B cell (primary cell): ENCODE data around the gene DEFB110. TPM values are rescaled to one million over a fixed set of nuclear protein-coding genes. Genes with fewer than 3 reads are reported as not detected.

Experiments used
- ATAC-seq: fragments of 200-7000 bp; cut with Tn5 transposase; one replicate; pipeline ENCODE4 v1.10.0; 2021; ENCODE audit warnings: low read depth, mild to moderate bottlenecking, moderate number of reproducible peaks, moderate library complexity
- CTCF ChIA-PET: fragments of 350-600 bp; sonication (Branson Sonifier 250); formaldehyde crosslinking; loops from one replicate; lab custom pipeline; 2021; ENCODE audit warnings: antibody characterized with exemption, inconsistent platforms; lab: Charles Lee
- POLR2A ChIA-PET: fragments of 350-600 bp; sonication (Branson Sonifier 250); formaldehyde crosslinking; loops from one replicate; lab custom pipeline; 2021; ENCODE audit warnings: antibody characterized with exemption; lab: Charles Lee
- DNase-seq: peaks from one replicate; pipeline ENCODE4 v3.0.0; 2013
- H2AFZ ChIP-seq: 2 replicates; pipeline ENCODE4 v1.6.1; 2012; ENCODE audit warnings: mild to moderate bottlenecking, low read depth, low read length; ENCODE audit not compliant: insufficient read depth, poor library complexity, severe bottlenecking
- H3K27ac ChIP-seq, 2 donors: 1 replicate in 1 of 2; 2 replicates in 1 of 2; pipeline ENCODE4 v1.5.1; 2012 to 2013; ENCODE audit warnings: low read length in 2 of 2, mild to moderate bottlenecking in 2 of 2, moderate library complexity in 1 of 2
- H3K27me3 ChIP-seq, 4 experiments: fragments of 200-600 bp in 1 of 4; sonication (generic) in 1 of 4; replicated peaks in 1 of 4; 1 replicate in 2 of 4; 2 replicates in 2 of 4; pipeline versions ENCODE4 v1.6.1 to v1.7.0; 2013 to 2016; ENCODE audit warnings: low read length in 3 of 4, mild to moderate bottlenecking in 2 of 4, mixed read lengths in 1 of 4, moderate library complexity in 1 of 4; ENCODE audit not compliant: insufficient read depth in 4 of 4, control insufficient read depth in 3 of 4; ENCODE audit errors: control extremely low read depth in 1 of 4
- H3K36me3 ChIP-seq, 2 experiments: replicated peaks in 1 of 2; 1 replicate in 1 of 2; 2 replicates in 1 of 2; pipeline versions ENCODE4 v1.6.1 to v1.7.1; 2013; ENCODE audit warnings: low read length in 1 of 2; ENCODE audit not compliant: insufficient read depth in 2 of 2, control insufficient read depth in 1 of 2; ENCODE audit errors: control extremely low read depth in 1 of 2, extremely low read depth in 1 of 2
- H3K4me1 ChIP-seq, 2 donors: fragments of 200-600 bp in 1 of 2; sonication (generic) in 1 of 2; 1 replicate in 1 of 2; 2 replicates in 1 of 2; pipeline versions ENCODE4 v1.5.1 to v1.6.1; 2013 to 2017; ENCODE audit warnings: low read length in 2 of 2; ENCODE audit not compliant: control insufficient read depth in 2 of 2, insufficient read depth in 2 of 2
- H3K4me2 ChIP-seq: replicated peaks from 2 replicates; pipeline ENCODE3; 2012; ENCODE audit warnings: mild to moderate bottlenecking, low read depth, low read length; ENCODE audit not compliant: poor library complexity, severe bottlenecking
- H3K4me3 ChIP-seq, 5 experiments: fragments of 200-600 bp in 1 of 5; sonication (generic) in 1 of 5; 1 replicate in 3 of 5; 2 replicates in 2 of 5; pipeline versions ENCODE4 v1.5.1 to v1.7.0; 2011 to 2016; ENCODE audit warnings: low read length in 4 of 5, mild to moderate bottlenecking in 4 of 5, low read depth in 2 of 5, control low read depth in 1 of 5, moderate library complexity in 1 of 5; ENCODE audit not compliant: insufficient read depth in 1 of 5; ENCODE audit errors: control extremely low read depth in 1 of 5, extremely low read depth in 1 of 5
- H3K79me2 ChIP-seq: fragments of 200-600 bp; sonication (generic); one replicate; pipeline ENCODE4 v1.6.0; 2016; ENCODE audit warnings: low read length; ENCODE audit not compliant: control insufficient read depth, insufficient read depth
- H3K9ac ChIP-seq: fragments of 200-600 bp; sonication (generic); 2 replicates; pipeline ENCODE4 v1.6.1; 2017; ENCODE audit warnings: mild to moderate bottlenecking, low read length, moderate library complexity
- H3K9me3 ChIP-seq, 3 donors: one replicate each; pipeline versions ENCODE4 v1.6.1 to v1.7.1; 2013; ENCODE audit warnings: low read length in 2 of 3; ENCODE audit not compliant: control insufficient read depth in 2 of 3, insufficient read depth in 1 of 3; ENCODE audit errors: control extremely low read depth in 1 of 3
- H4K20me1 ChIP-seq: 2 replicates; pipeline ENCODE4 v1.6.0; 2012; ENCODE audit warnings: mild to moderate bottlenecking, low read length; ENCODE audit not compliant: insufficient read depth, control insufficient read depth, poor library complexity, severe bottlenecking
- H3K27ac Mint-ChIP-seq: one replicate; pipeline ENCODE4 v1.8.0; 2021; ENCODE audit warnings: mixed read lengths
- H3K27me3 Mint-ChIP-seq: one replicate; pipeline ENCODE4 v1.8.0; 2021; ENCODE audit warnings: mixed read lengths
- H3K4me1 Mint-ChIP-seq: one replicate; pipeline ENCODE4 v1.8.0; 2021; ENCODE audit warnings: mixed read lengths
- H3K4me3 Mint-ChIP-seq: one replicate; pipeline ENCODE4 v1.8.0; 2021; ENCODE audit warnings: mixed read lengths
- H3K9me3 Mint-ChIP-seq: one replicate; pipeline ENCODE4 v1.8.0; 2022; ENCODE audit warnings: mixed read lengths; ENCODE audit not compliant: insufficient read depth
- CTCF ChIP-seq: fragments of 200-600 bp; IDR thresholded peaks from one replicate; pipeline ENCODE4 v1.8.0; 2022; ENCODE audit warnings: antibody characterized with exemption, mild to moderate bottlenecking
- EZH2 ChIP-seq: IDR thresholded peaks from 2 replicates; pipeline ENCODE4 v1.6.1; 2012; ENCODE audit warnings: borderline replicate concordance, low read depth, mild to moderate bottlenecking, moderate library complexity, low read length; ENCODE audit not compliant: insufficient read depth, poor library complexity, severe bottlenecking
- WGBS: methylation state at CpG from one replicate; pipeline ENCODE4 v1.1.5; 2013; ENCODE audit warnings: missing lambda C conversion rate; ENCODE audit not compliant: insufficient coverage; 5-methylcytosine and 5-hydroxymethylcytosine counted together
- intact Hi-C: fragments of 100-400 bp; cut with micrococcal nuclease; formaldehyde crosslinking; loops from one replicate; pipeline ENCODE4 v1.10.0; 2022
- polyA plus RNA-seq: library from polyadenylated mRNA; depleted of rRNA; stranded (reverse); fragments of >200 nt; gene quantifications from 2 replicates; pipeline ENCODE4 v1.2.3, GENCODE V29; 2012
- total RNA-seq, 2 donors: library from RNA; stranded (reverse); fragments of 120-200 nt in 1 of 2; gene quantifications; 1 replicate in 1 of 2; 2 replicates in 1 of 2; pipeline versions ENCODE4 v1.2.3 to v1.2.4, GENCODE V29; 2013 to 2022

Gene DEFB110
- total and polyA plus RNA-seq, 2 donors (not counting 1 experiment from before 2014, with no cell fraction given) = not detected

DNA sequence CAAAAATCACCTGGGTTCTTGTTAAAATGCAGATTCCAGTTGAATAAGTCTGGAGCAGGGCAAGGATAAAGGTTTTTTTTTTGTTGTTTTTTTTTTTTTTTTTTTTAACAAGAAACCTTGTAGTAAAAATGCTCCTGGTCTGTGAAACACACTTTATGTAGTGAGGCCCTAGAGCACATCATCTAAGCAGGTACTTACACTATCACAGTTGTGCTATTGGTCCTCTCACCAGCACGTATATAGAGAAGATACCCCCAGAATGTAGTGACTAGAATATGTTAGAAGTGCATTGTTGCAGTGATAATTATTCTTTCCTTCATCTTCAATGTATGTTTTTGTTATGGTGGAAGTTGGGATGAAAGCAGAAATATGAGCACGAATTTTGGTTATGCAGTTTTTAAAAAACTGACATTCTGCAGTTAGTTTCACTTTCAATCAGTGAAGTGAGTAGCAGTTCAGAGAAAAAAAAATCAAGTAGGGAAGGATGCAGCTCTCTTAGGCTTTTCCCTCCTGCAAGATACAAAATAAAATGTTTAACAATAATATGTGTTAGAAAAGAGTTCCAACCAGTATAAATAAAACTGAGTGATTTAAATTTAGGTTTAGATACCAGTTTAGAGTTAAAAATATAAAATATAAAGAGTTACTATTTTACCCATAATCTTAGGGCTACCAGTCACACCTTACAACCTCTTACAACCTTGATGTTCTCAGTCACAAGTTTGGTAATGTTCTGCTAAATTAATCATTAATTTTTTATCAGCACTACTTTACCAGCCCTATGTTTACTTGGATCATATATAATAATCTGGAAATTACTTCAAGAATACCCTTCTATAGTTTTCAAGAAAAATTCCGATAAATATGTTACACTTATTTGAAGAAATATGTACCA is 43.2 kb downstream of the DEFB110 start:
- no peaks in the 10 kb centered on the region for H3K36me3 ChIP-seq
- no peaks in the 10 kb centered on the region for H3K9me3 ChIP-seq
- H3K27ac Mint-ChIP-seq = no peak overlapping the region
- H3K4me1 Mint-ChIP-seq = peaks cover 2% of the 10 kb centered on the region
- no peak for TF ChIP-seq CTCF
- H3K27me3 ChIP-seq = no peaks in the 10 kb centered on the region
- DNase-seq (no peak), ATAC-seq (no peak)
- intact Hi-C loops = no loop called here
- POLR2A ChIA-PET = no interaction called here
- peak overlapping the region; percentile 50 for H3K4me3 Mint-ChIP-seq
- H3K27ac ChIP-seq = no peak overlapping the region
- no peak overlapping the region for H3K4me2 ChIP-seq
- no peak overlapping the region for H3K9ac ChIP-seq
- CTCF ChIA-PET = no interaction called here
- no peaks in the 10 kb centered on the region for H3K79me2 ChIP-seq
- H3K4me1 ChIP-seq = no peaks in the 10 kb centered on the region
- no CpG with 5 or more reads among the region's 3 CpGs for WGBS
- H4K20me1 ChIP-seq = no peaks in the 10 kb centered on the region
- H3K4me3 ChIP-seq = no peak overlapping the region
- H3K9me3 Mint-ChIP-seq = no peaks in the 10 kb centered on the region
- no peak overlapping the region for H2AFZ ChIP-seq
- no peaks in the 10 kb centered on the region for H3K27me3 Mint-ChIP-seq

- Histone ChIP-seq H3K36me3 (no peaks in the 10 kb centered on the region), H3K4me1 (no peaks in the 10 kb centered on the region), H3K9me3 (no peaks in the 10 kb centered on the region), H3K4me3 (no peak within 1 kb of the TSS), H3K79me2 (no peaks in the 10 kb centered on the region), H3K9ac (no peak within 1 kb of the TSS), H4K20me1 (no peaks in the 10 kb centered on the region), H3K27me3 (no peaks in the 10 kb centered on the region), H3K27ac (no peak within 1 kb of the TSS), H2AFZ (no peak within 1 kb of the TSS), H3K4me2 (no peak within 1 kb of the TSS)
- DNase-seq (no peak), ATAC-seq (no peak)
- POLR2A ChIA-PET = no interaction called here
- intact Hi-C loops = no loop called here
- Mint-ChIP-seq H3K4me1 (no peaks in the 10 kb centered on the region), H3K27me3 (no peaks in the 10 kb centered on the region), H3K9me3 (no peaks in the 10 kb centered on the region), H3K27ac (no peak within 1 kb of the TSS), H3K4me3 (no peak within 1 kb of the TSS)
- TF ChIP-seq CTCF (no peak), EZH2 (no peak)
- WGBS = no CpG with 5 or more reads among the region's 2 CpGs
- CTCF ChIA-PET = no interaction called here
Measured at GRCh38 chr6:49969605-49970004, 52.2 kb downstream of the DEFB110 start, which contains the start of gene DEFB113. DEFB113 (minus strand) TSS chr6:49969625; CDS start chr6:49969625, 0 bp downstream.
